Muscle of leg (tissue), 11 donors: ENCODE data around the gene MASP2. TPM values are rescaled to one million over a fixed set of nuclear protein-coding genes. Genes with fewer than 3 reads are reported as not detected.
"Not testable (repeated sequence)": the region's sequence is repeated elsewhere in the genome, so short reads cannot be mapped to it uniquely, and the experiment has no call there.

ENCODE experiments used
- DNase-seq: peaks from one replicate; pipeline ENCODE4 v3.0.0; 2013
- H3K27ac ChIP-seq: one replicate; pipeline ENCODE4 v1.5.1; 2013; ENCODE audit warnings: mild to moderate bottlenecking, low read length, control low read depth
- H3K27me3 ChIP-seq: one replicate; pipeline ENCODE4 v1.6.1; 2013; ENCODE audit warnings: low read length; ENCODE audit not compliant: control insufficient read depth, insufficient read depth
- H3K36me3 ChIP-seq: one replicate; pipeline ENCODE4 v1.6.1; 2013; ENCODE audit warnings: low read length; ENCODE audit not compliant: control insufficient read depth, insufficient read depth
- H3K4me1 ChIP-seq: one replicate; pipeline ENCODE4 v1.6.1; 2013; ENCODE audit warnings: low read length; ENCODE audit not compliant: control insufficient read depth, insufficient read depth
- H3K4me3 ChIP-seq: one replicate; pipeline ENCODE4 v1.5.1; 2013; ENCODE audit warnings: low read length, control low read depth
- H3K9me3 ChIP-seq: replicated peaks from 2 replicates; pipeline ENCODE4 v1.6.1; 2013; ENCODE audit warnings: low read depth, low read length; ENCODE audit not compliant: control insufficient read depth
- WGBS: methylation state at CpG from one replicate; pipeline ENCODE4 v1.1.5; 2013; ENCODE audit warnings: missing lambda C conversion rate; ENCODE audit not compliant: insufficient coverage; 5-methylcytosine and 5-hydroxymethylcytosine counted together
- polyA plus RNA-seq, 8 donors: library from polyadenylated mRNA; unstranded; fragments of 120-200 nt; gene quantifications; one replicate each; pipeline versions ENCODE4 v1.2.1 to v1.2.3, GENCODE V29; 2013; ENCODE audit warnings: inconsistent platforms in 1 of 8, low replicate concordance in 1 of 8; ENCODE audit not compliant: insufficient read length in 8 of 8, insufficient read depth in 1 of 8
- total RNA-seq: library from RNA; stranded (reverse); fragments of 120-200 nt; gene quantifications from one replicate; pipeline ENCODE4 v1.2.4, GENCODE V29; 2013

Gene MASP2
- total and polyA plus RNA-seq, 9 donors, result 1.1 to 6.9 (median 2.6) TPM; not detected in 1

DNA sequence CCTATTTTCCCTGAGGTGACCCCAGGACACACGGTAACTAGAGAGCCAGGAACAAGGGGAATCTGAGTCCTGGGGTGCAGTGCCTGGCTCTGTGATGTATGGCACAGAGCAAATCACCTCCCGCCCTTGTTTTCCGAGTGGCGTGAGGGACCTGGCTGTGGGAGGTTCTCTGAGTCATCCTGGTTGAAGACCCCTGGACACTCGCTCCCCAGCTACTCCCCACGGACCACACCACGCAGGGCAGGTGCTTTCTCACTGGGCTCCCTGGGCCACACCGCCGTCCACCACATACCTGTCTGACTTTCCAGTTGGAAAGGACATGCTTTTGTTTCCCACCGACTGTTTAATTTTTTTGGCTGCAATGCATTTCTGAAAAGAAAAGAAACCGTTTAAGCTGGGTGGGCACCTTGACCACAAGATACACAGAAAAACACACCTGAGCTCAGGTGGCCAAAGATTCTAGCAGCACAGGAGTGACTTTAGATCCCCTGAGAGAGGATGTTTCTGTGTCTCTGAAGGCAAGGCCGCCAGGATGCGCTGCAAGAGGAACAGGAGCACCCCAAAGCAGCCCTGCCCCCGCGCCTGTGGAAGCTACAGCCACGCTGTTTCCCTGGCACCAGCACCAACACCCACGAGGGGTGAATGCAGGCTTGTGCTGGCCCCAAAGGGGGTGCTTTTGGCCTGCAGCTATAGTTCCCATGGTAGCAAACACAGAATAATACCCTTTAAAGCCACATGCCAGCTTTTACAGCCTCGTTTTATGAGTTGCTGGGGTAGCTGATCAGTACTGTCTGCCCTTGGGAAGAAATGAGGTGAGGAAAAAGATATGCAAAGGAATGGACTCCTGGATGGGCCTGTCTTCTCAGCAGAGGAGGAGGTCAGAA, 20.9 kb upstream of the MASP2 start:
- H3K27me3 ChIP-seq, result no peaks in the 10 kb centered on the region
- no peaks in the 10 kb centered on the region for H3K9me3 ChIP-seq
- DNase-seq, result no peak
- H3K4me3 ChIP-seq, result no peak overlapping the region
- peaks cover 79% of the 10 kb centered on the region for H3K36me3 ChIP-seq
- 89% methylated on average over 8 of the region's 18 CpGs for WGBS
- H3K27ac ChIP-seq, result no peak overlapping the region
- no peaks in the 10 kb centered on the region for H3K4me1 ChIP-seq

DNA sequence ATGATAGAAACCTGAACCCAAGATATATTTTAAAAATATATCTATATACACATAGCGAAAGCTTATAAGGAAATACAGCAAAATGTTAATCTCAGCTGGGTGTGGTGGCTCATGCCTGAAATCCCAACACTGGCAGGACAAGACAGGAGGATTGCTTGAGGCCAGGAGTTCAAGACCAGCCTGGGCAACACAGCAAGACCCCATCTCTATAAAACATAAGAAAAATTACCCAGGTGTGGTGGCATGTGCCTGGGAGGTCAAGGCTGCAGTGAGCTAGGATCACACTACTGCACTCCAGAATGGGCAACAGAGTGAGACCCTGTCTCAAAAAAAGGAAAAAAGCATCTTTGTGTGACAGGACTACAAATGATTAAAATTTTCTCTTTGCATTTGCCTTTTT, 18.8 kb upstream of the MASP2 start:
- Histone ChIP-seq H3K36me3 (peaks cover 64% of the 10 kb centered on the region), H3K27me3 (no peaks in the 10 kb centered on the region), H3K27ac (no peak overlapping the region), H3K4me1 (peaks cover 9% of the 10 kb centered on the region), H3K4me3 (no peak overlapping the region), H3K9me3 (no peaks in the 10 kb centered on the region)
- no CpG with 5 or more reads among the region's 1 CpG for WGBS
- no peak for DNase-seq

DNA sequence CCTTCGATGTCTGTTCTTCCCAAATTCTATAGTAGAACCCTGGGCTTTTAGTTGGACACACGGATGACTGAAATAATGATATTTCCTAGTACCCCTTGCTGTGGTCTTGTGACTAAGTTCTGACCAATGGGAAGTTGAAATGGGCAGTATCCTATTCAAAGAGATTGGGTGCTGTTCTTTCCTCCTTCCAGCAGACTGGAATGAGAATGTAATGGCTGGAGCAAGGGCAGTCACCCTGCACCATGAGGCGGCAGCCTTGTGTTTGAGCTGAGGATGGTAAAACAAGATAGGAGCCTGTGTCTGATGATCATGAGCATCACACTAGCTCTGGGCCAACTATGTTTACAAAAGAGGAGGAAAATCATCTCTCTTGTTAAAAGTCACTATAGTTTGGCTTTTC, 17.9 kb upstream of the MASP2 start:
- H3K27me3 ChIP-seq, result no peaks in the 10 kb centered on the region
- no peak for DNase-seq
- H3K4me3 ChIP-seq, result no peak overlapping the region
- H3K36me3 ChIP-seq, result peaks cover 58% of the 10 kb centered on the region
- H3K4me1 ChIP-seq, result peaks cover 10% of the 10 kb centered on the region
- 100% methylated on average over 2 of the region's 3 CpGs for WGBS
- no peak overlapping the region for H3K27ac ChIP-seq
- H3K9me3 ChIP-seq, result no peaks in the 10 kb centered on the region

DNA sequence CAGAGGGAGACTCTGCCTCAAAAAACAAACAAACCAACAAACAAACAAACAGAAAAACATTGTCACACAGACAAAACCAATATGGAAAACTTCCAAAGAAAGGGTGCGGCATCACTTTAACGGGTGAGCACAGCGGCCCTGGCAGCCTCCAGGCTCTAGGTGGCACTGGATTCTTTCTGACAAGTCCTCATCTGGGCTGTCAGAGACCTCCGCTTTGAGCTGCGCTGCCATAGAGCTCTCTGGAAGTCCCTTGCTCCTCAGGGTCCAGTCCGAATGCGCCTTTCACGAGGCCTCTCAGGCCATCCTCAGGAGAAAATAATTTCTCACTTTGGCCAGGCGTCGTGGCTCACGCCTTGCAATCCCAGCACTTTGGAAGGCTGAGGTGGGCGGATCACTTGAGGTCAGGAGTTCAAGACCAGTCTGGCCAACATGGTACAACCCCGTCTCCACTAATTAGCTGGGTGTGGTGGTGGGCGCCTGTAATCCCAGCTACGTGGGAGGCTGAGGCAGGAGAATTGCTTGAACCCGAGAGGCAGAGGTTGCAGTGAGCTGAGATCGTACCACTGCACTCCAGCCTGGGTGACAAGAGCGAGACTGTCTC, 17.0 kb upstream of the MASP2 start:
- Histone ChIP-seq H3K4me1 (peaks cover 13% of the 10 kb centered on the region), H3K36me3 (peaks cover 49% of the 10 kb centered on the region)
- not testable (repeated sequence) for DNase-seq, H3K4me3 ChIP-seq, H3K27me3 ChIP-seq, H3K9me3 ChIP-seq, H3K27ac ChIP-seq
- 80% methylated on average over 9 of the region's 18 CpGs for WGBS

DNA sequence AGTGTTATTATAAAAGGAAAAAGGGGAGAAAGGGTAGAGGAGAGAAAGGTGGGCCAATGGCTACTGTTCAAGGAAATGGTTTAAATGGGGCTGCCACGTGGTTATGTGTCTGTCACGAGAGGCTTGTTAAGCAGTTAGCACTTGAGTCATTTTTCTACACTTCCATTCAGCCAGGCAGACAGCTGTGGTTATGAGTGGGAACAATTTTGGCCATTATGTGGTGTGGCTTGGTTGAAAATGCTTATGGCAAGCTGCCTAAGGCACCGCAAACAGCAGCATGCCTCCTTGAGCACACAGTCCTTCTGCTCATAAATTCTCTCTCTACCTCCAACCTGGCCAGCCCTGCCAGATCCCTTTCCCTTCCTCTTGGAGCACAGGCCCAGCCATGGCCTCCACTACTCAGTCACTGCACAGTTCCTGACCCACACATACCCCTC, 15.9 kb upstream of the MASP2 start:
- no CpG with 5 or more reads among the region's 3 CpGs for WGBS
- Histone ChIP-seq H3K9me3 (no peaks in the 10 kb centered on the region), H3K36me3 (peaks cover 40% of the 10 kb centered on the region), H3K4me1 (peaks cover 20% of the 10 kb centered on the region), H3K27me3 (no peaks in the 10 kb centered on the region), H3K27ac (no peak overlapping the region), H3K4me3 (no peak overlapping the region)
- DNase-seq, result no peak

DNA sequence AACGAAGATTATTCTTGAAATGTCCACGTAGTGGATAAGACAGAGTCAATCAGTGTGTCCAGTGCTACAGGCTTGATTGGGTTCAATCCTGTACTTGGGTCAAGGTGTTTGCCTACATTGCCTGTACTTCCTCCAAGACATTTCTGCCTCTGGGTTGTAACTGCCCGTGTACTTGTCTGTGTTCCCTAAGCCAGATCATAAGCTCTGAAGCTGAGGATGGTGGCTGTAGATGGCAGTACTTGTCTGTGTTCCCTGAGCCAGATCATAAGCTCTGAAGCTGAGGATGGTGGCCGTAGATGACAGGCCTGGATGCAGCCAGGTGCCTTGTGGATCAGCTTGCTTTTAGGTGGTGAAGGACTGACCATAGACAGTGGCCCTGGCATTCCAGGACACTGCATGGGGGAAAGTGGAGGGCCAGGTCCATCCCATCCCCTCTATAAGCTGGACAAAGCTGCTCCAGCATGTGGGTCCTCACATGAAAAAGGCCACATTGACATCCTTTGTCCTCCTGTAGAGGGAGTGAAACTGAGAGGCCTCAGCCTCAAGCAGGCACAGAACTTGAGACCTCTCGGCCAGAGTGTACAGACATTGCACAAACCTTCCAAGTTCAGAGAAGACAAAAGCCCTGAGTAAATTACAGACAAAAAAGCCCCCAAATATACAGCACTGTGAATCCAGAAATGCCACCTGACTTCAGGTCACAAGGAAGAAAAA, 14.8 kb upstream of the MASP2 start:
- no peak for DNase-seq
- H3K9me3 ChIP-seq, result no peaks in the 10 kb centered on the region
- peaks cover 43% of the 10 kb centered on the region for H3K36me3 ChIP-seq
- no peaks in the 10 kb centered on the region for H3K27me3 ChIP-seq
- WGBS, result 53% methylated on average over 3 of the region's 5 CpGs
- H3K4me3 ChIP-seq, result no peak overlapping the region
- no peak overlapping the region for H3K27ac ChIP-seq
- H3K4me1 ChIP-seq, result peaks cover 20% of the 10 kb centered on the region

DNA sequence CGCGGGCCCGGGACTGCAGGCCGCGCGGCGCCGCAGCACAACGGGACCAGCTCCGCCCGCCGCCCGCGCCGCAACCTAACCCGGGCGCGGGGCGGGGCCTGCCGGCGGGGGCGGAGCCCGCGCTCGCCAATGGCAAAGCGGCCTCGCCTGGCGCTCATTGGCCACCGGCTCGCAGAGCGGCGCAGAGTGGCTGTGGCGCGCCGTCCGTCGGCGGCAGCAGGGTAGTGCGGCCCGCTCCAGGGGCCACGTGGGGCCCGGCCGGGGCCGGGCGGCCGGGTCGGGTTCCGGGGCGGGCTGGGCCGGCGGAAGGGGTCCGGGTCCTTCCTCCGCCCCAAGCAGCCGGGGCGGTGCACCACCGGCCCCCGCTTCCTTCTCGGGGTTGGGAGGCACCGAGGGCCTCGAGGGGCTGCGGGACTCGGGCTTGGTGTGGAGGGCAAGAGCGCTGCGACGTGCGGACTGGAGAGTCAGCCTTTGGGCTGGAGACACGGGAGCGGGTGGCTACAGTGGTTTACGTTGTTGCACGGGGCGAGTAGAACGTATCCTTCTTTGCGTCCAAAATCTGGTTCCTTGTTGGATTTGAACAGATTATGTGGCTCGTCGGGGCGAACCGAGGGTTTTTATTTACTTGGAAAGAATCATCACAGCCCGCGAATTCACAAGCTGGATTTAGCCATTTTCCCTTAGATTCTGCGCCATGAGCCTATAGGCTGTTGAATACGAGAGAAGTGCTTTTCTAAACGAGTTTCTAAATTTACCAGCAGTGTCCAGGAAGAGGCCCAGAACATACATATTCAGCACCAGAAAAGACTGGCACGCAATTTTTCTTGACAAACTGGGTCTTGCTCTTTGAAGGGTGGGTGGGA, 13.2 kb upstream of the MASP2 start, which contains the start of gene SRM:
Gene SRM, minus strand, starts transcription at position 51 of the 863 bp plus-strand sequence. CDS start 75 bp downstream, outside the sequence.
- Histone ChIP-seq H3K27ac (peak within 1 kb of the TSS; percentile 68), H3K4me1 (peaks cover 20% of the 10 kb centered on the region), H3K4me3 (peak within 1 kb of the TSS; percentile 75), H3K36me3 (peaks cover 41% of the 10 kb centered on the region), H3K27me3 (no peaks in the 10 kb centered on the region), H3K9me3 (no peaks in the 10 kb centered on the region)
- WGBS, result under 1% methylated on average over 80 of the region's 83 CpGs
- peak; percentile 97 for DNase-seq

DNA sequence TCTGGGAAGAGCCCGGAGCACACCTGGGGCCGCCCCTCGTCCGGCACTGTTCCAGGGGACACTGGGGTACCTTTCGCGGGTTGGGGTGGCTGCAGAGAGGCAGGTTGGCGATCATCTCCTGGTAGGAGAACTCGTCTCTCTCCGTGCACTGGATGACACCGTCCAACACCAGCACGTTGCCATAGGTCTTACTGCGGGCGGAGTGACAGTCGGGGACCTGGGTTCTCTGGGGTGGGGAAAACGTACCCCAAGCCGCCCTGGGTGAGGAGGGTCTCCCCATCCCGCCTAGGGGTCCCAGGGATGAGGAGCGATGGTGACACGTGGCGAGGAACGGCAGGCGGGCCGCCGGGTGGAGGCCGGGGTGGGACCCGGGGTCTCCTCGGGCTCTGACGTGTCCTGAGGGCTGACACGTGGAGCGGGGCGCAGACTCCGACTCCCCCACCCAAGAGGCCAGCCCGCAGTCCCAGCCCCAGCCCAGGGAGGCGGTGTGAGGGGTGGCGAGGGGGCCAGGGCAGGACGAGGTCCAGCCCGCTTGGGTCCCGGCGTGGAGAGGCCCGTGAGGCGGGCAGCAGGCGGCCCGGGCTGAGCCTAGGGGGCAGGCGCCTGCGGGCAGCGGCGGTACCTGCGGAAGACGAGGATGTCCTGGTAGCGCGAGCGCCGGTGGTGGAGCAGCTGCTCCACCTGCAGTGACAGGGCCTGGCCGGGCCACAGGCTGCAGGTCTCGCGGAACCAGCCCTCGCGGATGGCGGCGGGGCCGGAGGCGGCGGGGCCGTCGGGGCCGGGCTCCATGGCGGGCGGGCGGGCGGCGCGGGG, 12.3 kb upstream of the MASP2 start:
- no peak overlapping the region for H3K27ac ChIP-seq
- peaks cover 20% of the 10 kb centered on the region for H3K4me1 ChIP-seq
- no peaks in the 10 kb centered on the region for H3K27me3 ChIP-seq
- H3K36me3 ChIP-seq, result peaks cover 40% of the 10 kb centered on the region
- peak overlapping the region; percentile 75 for H3K4me3 ChIP-seq
- DNase-seq, result no peak
- WGBS, result 2% methylated on average over 63 of the region's 72 CpGs
- H3K9me3 ChIP-seq, result no peaks in the 10 kb centered on the region

DNA sequence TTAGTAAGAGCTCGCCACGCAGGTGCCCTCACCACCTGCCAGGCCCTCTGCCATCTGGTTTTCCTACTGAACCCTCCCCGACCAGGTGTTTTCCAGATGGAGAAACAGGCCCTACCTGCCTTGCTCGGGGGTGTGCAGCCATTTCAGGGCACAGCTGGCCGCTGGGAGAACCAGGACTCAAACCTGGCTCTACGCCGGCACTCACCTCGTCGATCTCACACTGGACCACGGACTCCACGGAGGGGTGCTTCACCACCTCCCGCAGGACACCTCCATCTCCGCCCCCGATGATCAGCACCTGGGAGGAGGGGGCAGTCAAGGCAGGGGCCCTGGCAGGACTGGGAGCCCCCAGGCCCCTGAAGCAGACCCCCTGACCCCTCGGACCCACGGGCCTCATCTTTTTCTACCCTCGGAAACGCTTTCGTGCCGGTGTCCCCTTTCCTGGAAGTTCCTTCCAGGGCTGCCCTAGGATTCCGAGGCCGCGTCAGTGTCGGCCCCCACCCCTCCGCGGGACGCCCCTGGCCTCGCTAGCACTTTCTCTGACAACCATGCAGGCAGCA, 11.6 kb upstream of the MASP2 start:
- WGBS, result 26% methylated on average over 24 of the region's 28 CpGs
- Histone ChIP-seq H3K36me3 (peaks cover 42% of the 10 kb centered on the region), H3K27me3 (no peaks in the 10 kb centered on the region)

More for the DNA sequence above, 11.6 kb upstream of the MASP2 start:
- Histone ChIP-seq H3K4me3 (peak overlapping the region; percentile 75), H3K4me1 (peaks cover 20% of the 10 kb centered on the region), H3K9me3 (no peaks in the 10 kb centered on the region), H3K27ac (no peak overlapping the region)
- no peak for DNase-seq
